NCI-H526 treated with DMSO at 0.1 percent for 48 hours (cell line): ENCODE results near the gene TBC1D2.
A peak's percentile ranks its signal among the peaks of the same experiment; 100 is the strongest.
"Not testable (repeated sequence)": the region's sequence is repeated elsewhere in the genome, so short reads cannot be mapped to it uniquely, and the experiment has no call there.

Experiments
- DNase-seq: peaks from one replicate; lab custom pipeline; 2025; lab: John Stamatoyannopoulos, UW

The TBC1D2 gene

GRCh38 chr9:98272083-98272482, 16.6 kb upstream of the TBC1D2 start:
- DNase-seq: no peak

- DNase-seq: no peak
These were observed 16.0 kb upstream of the TBC1D2 start for GRCh38 chr9:98271479-98271878.

GRCh38 chr9:98270284-98270683, 14.8 kb upstream of the TBC1D2 start:
- not testable (repeated sequence) for DNase-seq

- DNase-seq: not testable (repeated sequence)
These were observed 14.2 kb upstream of the TBC1D2 start for GRCh38 chr9:98269652-98270051.

GRCh38 chr9:98267556-98267955, 12.1 kb upstream of the TBC1D2 start:
- DNase-seq: not testable (repeated sequence)

- no peak for DNase-seq
These were observed 9.1 kb upstream of the TBC1D2 start for GRCh38 chr9:98264516-98264915.

- DNase-seq: peak; percentile 40
These were observed 8.3 kb upstream of the TBC1D2 start for GRCh38 chr9:98263482-98264357.

- DNase-seq: no peak
These were observed 7.6 kb upstream of the TBC1D2 start for GRCh38 chr9:98263080-98263479.

GRCh38 chr9:98262056-98262455, 6.6 kb upstream of the TBC1D2 start:
- DNase-seq: no peak

- DNase-seq: no peak
These were observed 5.2 kb upstream of the TBC1D2 start for GRCh38 chr9:98260635-98261034.

GRCh38 chr9:98259791-98260190, 4.3 kb upstream of the TBC1D2 start:
- no peak for DNase-seq

GRCh38 chr9:98256756-98257155, 1.3 kb upstream of the TBC1D2 start:
- no peak for DNase-seq

GRCh38 chr9:98255061-98255577, 330 bp downstream of the TBC1D2 start:
- DNase-seq: no peak

GRCh38 chr9:98254228-98255060, 1.0 kb downstream of the TBC1D2 start:
- no peak for DNase-seq

- no peak for DNase-seq
These were observed 1.9 kb downstream of the TBC1D2 start for GRCh38 chr9:98253565-98253964.

- DNase-seq: no peak
These were observed 3.9 kb downstream of the TBC1D2 start for GRCh38 chr9:98251551-98251950.

GRCh38 chr9:98249771-98250170, 5.7 kb downstream of the TBC1D2 start:
- no peak for DNase-seq

GRCh38 chr9:98248737-98249474, 6.5 kb downstream of the TBC1D2 start:
- no peak for DNase-seq

GRCh38 chr9:98247831-98248657, 7.4 kb downstream of the TBC1D2 start:
- no peak for DNase-seq

GRCh38 chr9:98242426-98242825, 13.0 kb downstream of the TBC1D2 start:
- DNase-seq: no peak
